ENCODE measurements around the gene PCCB.

DNA sequence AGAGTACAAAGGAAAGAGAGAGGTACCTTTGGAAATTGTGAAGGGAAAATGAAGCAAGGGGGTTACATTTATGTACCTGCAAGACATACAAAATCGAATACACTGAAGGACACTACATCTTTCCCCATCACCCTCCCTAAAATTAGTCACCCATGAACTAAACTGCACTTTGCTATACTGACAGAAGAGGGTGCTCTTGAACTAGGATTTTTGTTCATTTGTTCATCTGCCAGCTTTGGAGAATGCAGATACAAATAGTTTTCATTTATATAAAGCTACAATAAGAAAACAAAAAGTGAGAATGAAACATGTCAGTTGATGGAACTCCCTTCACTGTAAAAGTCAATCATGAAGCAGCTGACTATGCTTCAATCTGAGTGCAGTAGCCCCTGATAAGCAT is 55.7 kb downstream of the PCCB start:
- TF ChIP-seq, protein P1, sequence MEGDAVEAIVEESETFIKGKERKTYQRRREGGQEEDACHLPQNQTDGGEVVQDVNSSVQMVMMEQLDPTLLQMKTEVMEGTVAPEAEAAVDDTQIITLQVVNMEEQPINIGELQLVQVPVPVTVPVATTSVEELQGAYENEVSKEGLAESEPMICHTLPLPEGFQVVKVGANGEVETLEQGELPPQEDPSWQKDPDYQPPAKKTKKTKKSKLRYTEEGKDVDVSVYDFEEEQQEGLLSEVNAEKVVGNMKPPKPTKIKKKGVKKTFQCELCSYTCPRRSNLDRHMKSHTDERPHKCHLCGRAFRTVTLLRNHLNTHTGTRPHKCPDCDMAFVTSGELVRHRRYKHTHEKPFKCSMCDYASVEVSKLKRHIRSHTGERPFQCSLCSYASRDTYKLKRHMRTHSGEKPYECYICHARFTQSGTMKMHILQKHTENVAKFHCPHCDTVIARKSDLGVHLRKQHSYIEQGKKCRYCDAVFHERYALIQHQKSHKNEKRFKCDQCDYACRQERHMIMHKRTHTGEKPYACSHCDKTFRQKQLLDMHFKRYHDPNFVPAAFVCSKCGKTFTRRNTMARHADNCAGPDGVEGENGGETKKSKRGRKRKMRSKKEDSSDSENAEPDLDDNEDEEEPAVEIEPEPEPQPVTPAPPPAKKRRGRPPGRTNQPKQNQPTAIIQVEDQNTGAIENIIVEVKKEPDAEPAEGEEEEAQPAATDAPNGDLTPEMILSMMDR (IDR thresholded peaks at IDR 0.05): no peak
- no peak for TF ChIP-seq EZH2 (IDR thresholded peaks at IDR 0.05; ENCODE audit: borderline replicate concordance, insufficient read depth, low read depth, low read length, poor library complexity, severe bottlenecking)

All from B cell (primary cell).